Gastroesophageal sphincter (tissue), 4 donors: ENCODE data around the gene ANKRD60. TPM values are rescaled to one million over a fixed set of nuclear protein-coding genes. Genes with fewer than 3 reads are reported as not detected.

Experiments used
- ATAC-seq: fragments of 150-250 bp; one replicate; pipeline ENCODE4 v1.9.1; 2016; ENCODE audit warnings: mild to moderate bottlenecking, moderate library complexity
- H3K27ac ChIP-seq, 4 donors: fragments of 200-600 bp; sonication (generic) in 3 of 4; 1 replicate in 3 of 4; 2 replicates in 1 of 4; pipeline ENCODE4 v1.5.1; 2016 to 2019
- H3K27me3 ChIP-seq: fragments of 200-600 bp; sonication (generic); one replicate; pipeline ENCODE4 v1.5.1; 2019
- H3K36me3 ChIP-seq, 2 donors: fragments of 200-600 bp; sonication (generic); one replicate each; pipeline ENCODE4 v1.5.1; 2019; ENCODE audit warnings: control low read depth in 1 of 2
- H3K4me1 ChIP-seq, 3 donors: fragments of 200-600 bp; sonication (generic); 1 replicate in 2 of 3; 2 replicates in 1 of 3; pipeline ENCODE4 v1.5.1; 2016 to 2019; ENCODE audit warnings: control low read depth in 2 of 3
- H3K4me3 ChIP-seq, 2 donors: fragments of 200-600 bp; sonication (generic); one replicate each; pipeline ENCODE4 v1.5.1; 2019; ENCODE audit warnings: mild to moderate bottlenecking in 1 of 2, moderate library complexity in 1 of 2
- H3K9me3 ChIP-seq, 3 donors: fragments of 200-600 bp; sonication (generic); one replicate each; pipeline ENCODE4 v1.5.1; 2017 to 2019; ENCODE audit warnings: control low read depth in 2 of 3
- EP300 ChIP-seq: sonication (generic); formaldehyde crosslinking; IDR thresholded peaks from one replicate; pipeline ENCODE4 v1.6.1; 2017; ENCODE audit warnings: antibody characterized with exemption, mild to moderate bottlenecking
- POLR2A ChIP-seq, 2 donors: fragments of 450-650 bp; IDR thresholded peaks; one replicate each; pipeline ENCODE4 v1.6.1; 2017; ENCODE audit warnings: antibody characterized with exemption in 2 of 2, mild to moderate bottlenecking in 2 of 2, moderate library complexity in 1 of 2
- POLR2AphosphoS5 ChIP-seq: sonication (generic); formaldehyde crosslinking; IDR thresholded peaks from one replicate; pipeline ENCODE4 v1.6.1; 2017; ENCODE audit warnings: antibody characterized with exemption
- WGBS, 2 donors: methylation state at CpG; one replicate each; pipeline ENCODE4 v1.1.5; 2018; ENCODE audit warnings: low coverage in 1 of 2; 5-methylcytosine and 5-hydroxymethylcytosine counted together
- total RNA-seq, 4 donors: library from RNA; depleted of rRNA; stranded (reverse); fragments of >200 nt; gene quantifications; one replicate each; pipeline ENCODE4 v1.1.0, GENCODE V29; 2016
- TF ChIP-seq, protein P1 (sequence below), 4 experiments: fragments of 200-600 bp in 2 of 4; fragments of 450-650 bp in 2 of 4; sonication (generic) in 1 of 4; IDR thresholded peaks; one replicate each; pipeline ENCODE4 v1.5.1; 2017 to 2019; ENCODE audit warnings: antibody characterized with exemption in 4 of 4, mild to moderate bottlenecking in 2 of 4, moderate library complexity in 2 of 4

Gene ANKRD60
- total RNA-seq, 4 donors from 2014 or later = not detected

DNA sequence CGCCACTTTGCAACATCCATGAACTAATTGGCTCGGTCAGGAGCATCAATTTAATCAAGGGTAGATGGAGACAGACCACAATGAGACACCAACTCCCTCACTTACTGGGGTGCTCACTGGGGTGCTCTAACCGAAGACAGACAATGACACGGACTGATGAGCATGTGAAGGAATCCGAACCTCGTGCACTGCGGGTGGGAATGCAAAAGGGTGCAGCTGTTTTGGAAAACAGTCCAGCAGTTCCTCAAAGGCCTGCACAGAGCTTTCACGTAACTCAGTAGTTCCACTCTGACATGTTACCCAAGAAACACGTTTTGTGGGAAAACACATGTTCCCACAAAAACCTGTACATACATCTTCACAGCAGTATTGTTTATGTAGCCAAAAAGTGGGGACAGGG lies 26.8 kb downstream of the ANKRD60 start:
- no peak overlapping the region for H3K27ac ChIP-seq
- H3K9me3 ChIP-seq = no peaks in the 10 kb centered on the region
- 64 to 82% methylated on average over 8 to 9 of the region's 9 CpGs for WGBS, 2 donors
- no peak overlapping the region for H3K4me3 ChIP-seq
- H3K4me1 ChIP-seq = no peaks in the 10 kb centered on the region
- TF ChIP-seq POLR2A (IDR thresholded peaks at IDR 0.05) = no peak
- TF ChIP-seq EP300 = no peak
- no peak for TF ChIP-seq POLR2AphosphoS5
- TF ChIP-seq, protein P1, sequence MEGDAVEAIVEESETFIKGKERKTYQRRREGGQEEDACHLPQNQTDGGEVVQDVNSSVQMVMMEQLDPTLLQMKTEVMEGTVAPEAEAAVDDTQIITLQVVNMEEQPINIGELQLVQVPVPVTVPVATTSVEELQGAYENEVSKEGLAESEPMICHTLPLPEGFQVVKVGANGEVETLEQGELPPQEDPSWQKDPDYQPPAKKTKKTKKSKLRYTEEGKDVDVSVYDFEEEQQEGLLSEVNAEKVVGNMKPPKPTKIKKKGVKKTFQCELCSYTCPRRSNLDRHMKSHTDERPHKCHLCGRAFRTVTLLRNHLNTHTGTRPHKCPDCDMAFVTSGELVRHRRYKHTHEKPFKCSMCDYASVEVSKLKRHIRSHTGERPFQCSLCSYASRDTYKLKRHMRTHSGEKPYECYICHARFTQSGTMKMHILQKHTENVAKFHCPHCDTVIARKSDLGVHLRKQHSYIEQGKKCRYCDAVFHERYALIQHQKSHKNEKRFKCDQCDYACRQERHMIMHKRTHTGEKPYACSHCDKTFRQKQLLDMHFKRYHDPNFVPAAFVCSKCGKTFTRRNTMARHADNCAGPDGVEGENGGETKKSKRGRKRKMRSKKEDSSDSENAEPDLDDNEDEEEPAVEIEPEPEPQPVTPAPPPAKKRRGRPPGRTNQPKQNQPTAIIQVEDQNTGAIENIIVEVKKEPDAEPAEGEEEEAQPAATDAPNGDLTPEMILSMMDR (IDR thresholded peaks at IDR 0.05) = no peak
- H3K27me3 ChIP-seq = no peaks in the 10 kb centered on the region
- ATAC-seq = no peak
- H3K36me3 ChIP-seq = no peaks in the 10 kb centered on the region

DNA sequence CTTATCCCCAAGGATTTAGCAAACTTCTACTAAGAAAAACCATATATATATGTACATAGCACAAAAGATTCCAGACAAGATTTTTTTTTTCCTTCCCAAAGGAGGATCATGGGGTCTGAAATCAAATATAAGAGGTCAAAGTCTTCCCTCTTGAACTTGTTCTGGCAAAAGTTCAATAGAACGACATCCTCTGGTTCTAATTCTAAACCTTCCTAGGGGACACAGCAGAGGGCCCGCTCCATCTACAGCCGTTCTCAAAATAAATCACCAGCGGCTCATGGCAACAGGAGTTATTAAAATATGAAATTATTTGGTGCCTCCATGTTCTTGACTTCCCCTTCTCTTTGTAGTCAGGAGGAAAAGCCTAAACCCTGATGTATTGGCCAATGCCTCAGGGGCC lies 29.0 kb downstream of the ANKRD60 start:
- no peak overlapping the region for H3K4me3 ChIP-seq
- TF ChIP-seq EP300 = no peak
- TF ChIP-seq POLR2A (IDR thresholded peaks at IDR 0.05) = no peak
- no peak for TF ChIP-seq POLR2AphosphoS5
- H3K27me3 ChIP-seq = no peaks in the 10 kb centered on the region
- H3K4me1 ChIP-seq = no peaks in the 10 kb centered on the region
- no peak overlapping the region for H3K27ac ChIP-seq
- H3K36me3 ChIP-seq = no peaks in the 10 kb centered on the region
- H3K9me3 ChIP-seq = no peaks in the 10 kb centered on the region
- no peak for ATAC-seq
- 77% methylated on average over 4 of the region's 4 CpGs; no CpG with 5 or more reads in 1 of the 2 donors for WGBS, 2 donors

DNA sequence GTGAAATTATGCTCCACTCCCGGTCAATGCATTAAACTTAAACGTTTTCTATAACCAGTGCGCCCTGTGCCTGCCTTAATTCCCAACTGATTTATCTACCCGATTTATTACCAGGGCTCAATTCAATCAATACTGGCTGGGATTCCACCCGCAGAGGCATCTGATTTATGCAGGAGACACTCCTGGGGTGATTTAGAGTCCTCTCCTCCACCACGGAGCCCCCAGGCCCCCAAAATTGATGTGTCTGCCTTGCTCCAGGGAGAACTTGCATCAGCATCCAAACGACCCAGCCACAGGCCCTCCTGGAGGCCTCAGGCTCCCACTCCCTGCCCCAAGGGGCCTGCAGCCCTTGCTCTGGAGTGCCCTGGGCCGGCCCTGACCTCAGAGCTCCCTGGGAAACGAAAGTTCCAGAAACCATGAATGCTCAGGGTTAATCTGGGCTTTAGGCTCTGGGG lies 29.5 kb downstream of the ANKRD60 start:
- WGBS, 2 donors = 72 to 86% methylated on average over 4 of the region's 9 CpGs
- Histone ChIP-seq H3K4me3 (no peak overlapping the region), H3K27me3 (no peaks in the 10 kb centered on the region), H3K36me3 (no peaks in the 10 kb centered on the region), H3K27ac (no peak overlapping the region), H3K4me1 (no peaks in the 10 kb centered on the region), H3K9me3 (no peaks in the 10 kb centered on the region)
- ATAC-seq = no peak
- TF ChIP-seq, protein P1 (IDR thresholded peaks at IDR 0.05) = no peak
- TF ChIP-seq EP300 (no peak), POLR2AphosphoS5 (no peak), POLR2A (IDR thresholded peaks at IDR 0.05) (no peak)

DNA sequence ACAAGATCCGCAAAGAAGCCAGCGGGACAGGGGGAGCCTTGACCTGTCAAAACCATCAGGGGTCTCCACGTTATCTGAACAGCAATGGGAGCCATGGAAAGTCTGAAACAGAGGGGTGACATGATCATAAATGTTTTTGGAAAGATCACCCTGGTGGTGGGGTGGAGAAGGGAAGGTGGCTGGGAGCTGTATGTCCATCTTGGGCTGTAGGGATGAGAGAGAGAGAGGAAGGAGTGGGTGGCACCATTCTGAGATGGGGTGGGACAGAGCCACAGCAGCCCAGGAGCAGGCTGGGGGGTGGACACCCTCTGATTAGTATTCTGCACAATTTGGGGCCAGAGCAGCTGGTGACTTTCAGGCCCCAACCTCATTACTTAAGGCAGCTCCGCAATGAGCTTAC lies 30.1 kb downstream of the ANKRD60 start:
- WGBS, 2 donors = 72 to 77% methylated on average over 3 to 4 of the region's 4 CpGs
- ATAC-seq = no peak
- Histone ChIP-seq H3K4me3 (no peak overlapping the region), H3K27me3 (peaks cover 3% of the 10 kb centered on the region), H3K27ac (no peak overlapping the region), H3K36me3 (no peaks in the 10 kb centered on the region), H3K9me3 (no peaks in the 10 kb centered on the region), H3K4me1 (no peaks in the 10 kb centered on the region)
- TF ChIP-seq POLR2AphosphoS5 (no peak), EP300 (no peak), POLR2A (IDR thresholded peaks at IDR 0.05) (no peak)
- TF ChIP-seq, protein P1 (IDR thresholded peaks at IDR 0.05) = no peak

DNA sequence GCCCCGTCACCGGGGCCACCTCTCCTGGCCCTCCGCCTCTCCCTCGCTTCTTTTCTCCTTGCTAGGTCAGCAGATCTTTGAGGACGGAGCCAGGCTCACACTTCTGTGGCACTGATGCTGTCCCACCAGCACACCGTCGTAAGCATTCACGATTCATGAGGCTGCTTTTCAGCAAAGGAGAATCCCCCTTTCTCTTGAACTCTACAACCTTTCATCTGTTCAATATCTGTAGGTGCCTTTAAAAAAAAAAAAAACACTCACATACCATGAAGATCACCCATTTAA lies 31.3 kb downstream of the ANKRD60 start:
- ATAC-seq = no peak
- no peaks in the 10 kb centered on the region for H3K9me3 ChIP-seq
- no peaks in the 10 kb centered on the region for H3K36me3 ChIP-seq
- 84 to 85% methylated on average over 5 to 8 of the region's 8 CpGs for WGBS, 2 donors
- no peaks in the 10 kb centered on the region for H3K4me1 ChIP-seq
- H3K27ac ChIP-seq = no peak overlapping the region
- TF ChIP-seq, protein P1 (IDR thresholded peaks at IDR 0.05) = no peak
- TF ChIP-seq EP300 (no peak), POLR2A (IDR thresholded peaks at IDR 0.05) (no peak), POLR2AphosphoS5 (no peak)
- H3K27me3 ChIP-seq = peaks cover 16% of the 10 kb centered on the region
- no peak overlapping the region for H3K4me3 ChIP-seq
